H1 (cell line): ENCODE data around the gene ARHGAP26. TPM values are rescaled to one million over a fixed set of nuclear protein-coding genes. Genes with fewer than 3 reads are reported as not detected.

Source experiments
- CTCF ChIA-PET: fragments of 300-600 bp; sonication (Branson Sonifier 250); formaldehyde crosslinking; loops from one replicate; lab custom pipeline; 2021; ENCODE audit not compliant: partially characterized antibody; lab: Charles Lee
- POLR2A ChIA-PET: fragments of 300-600 bp; sonication (Branson Sonifier 250); formaldehyde crosslinking; loops from one replicate; lab custom pipeline; 2021; ENCODE audit warnings: inconsistent platforms; ENCODE audit not compliant: partially characterized antibody; lab: Charles Lee
- DNase-seq, 2 experiments: peaks; one replicate each; pipeline versions ENCODE4 v3.0.0 to v3.0.0-alpha.2; 2010 to 2022; ENCODE audit warnings: low spot score in 2 of 2, low read depth in 1 of 2, mixed read lengths in 1 of 2
- FAIRE-seq: peaks from 2 replicates; lab custom pipeline; 2011; peaks lifted over from hg19 to GRCh38; lab: Jason Lieb, UNC
- H2AFZ ChIP-seq: 2 replicates; pipeline ENCODE4 v1.8.1; 2012; ENCODE audit warnings: low read length, inconsistent platforms
- H2AK5ac ChIP-seq: 2 replicates; pipeline ENCODE4 v1.6.1; 2013; ENCODE audit warnings: low read depth, low read length
- H2BK120ac ChIP-seq: replicated peaks from 2 replicates; pipeline ENCODE3; 2013; ENCODE audit warnings: low read depth, low read length, inconsistent platforms
- H2BK12ac ChIP-seq: 2 replicates; pipeline ENCODE4 v1.6.1; 2013; ENCODE audit warnings: low read depth, low read length
- H2BK15ac ChIP-seq: 2 replicates; pipeline ENCODE4 v1.6.1; 2013; ENCODE audit warnings: low read length
- H2BK20ac ChIP-seq: 2 replicates; pipeline ENCODE4 v1.6.1; 2013; ENCODE audit warnings: low read length
- H2BK5ac ChIP-seq: 2 replicates; pipeline ENCODE4 v1.6.1; 2013; ENCODE audit warnings: low read depth, low read length
- H3K14ac ChIP-seq: 2 replicates; pipeline ENCODE4 v1.6.1; 2013; ENCODE audit warnings: inconsistent platforms; ENCODE audit not compliant: insufficient read length
- H3K18ac ChIP-seq: 2 replicates; pipeline ENCODE4 v1.6.1; 2013; ENCODE audit warnings: low read length; ENCODE audit errors: extremely low read depth
- H3K23ac ChIP-seq: 2 replicates; pipeline ENCODE4 v1.6.1; 2013; ENCODE audit warnings: inconsistent platforms; ENCODE audit not compliant: insufficient read length
- H3K23me2 ChIP-seq: 2 replicates; pipeline ENCODE4 v1.6.1; 2013; ENCODE audit warnings: low read depth, low read length
- H3K27ac ChIP-seq: 2 replicates; pipeline ENCODE4 v1.6.1; 2011; ENCODE audit warnings: low read depth, low read length, inconsistent platforms
- H3K27me3 ChIP-seq, 4 experiments: replicated peaks in 1 of 4; 1 replicate in 1 of 4; 2 replicates in 3 of 4; pipeline versions ENCODE4 v1.6.1 to v1.8.1; 2011 to 2013; ENCODE audit warnings: low read length in 3 of 4, mild to moderate bottlenecking in 3 of 4, inconsistent platforms in 2 of 4, mixed read lengths in 2 of 4, moderate library complexity in 1 of 4; ENCODE audit not compliant: control insufficient read depth in 3 of 4, insufficient read depth in 3 of 4; ENCODE audit errors: extremely low read depth in 1 of 4
- H3K36me3 ChIP-seq, 4 experiments: 2 replicates each; pipeline versions ENCODE4 v1.6.1 to v1.8.1; 2011 to 2013; ENCODE audit warnings: mild to moderate bottlenecking in 4 of 4, low read length in 3 of 4, moderate library complexity in 2 of 4, control low read depth in 1 of 4, inconsistent platforms in 1 of 4; ENCODE audit not compliant: insufficient read depth in 4 of 4, control insufficient read depth in 2 of 4
- H3K4ac ChIP-seq: replicated peaks from 2 replicates; pipeline ENCODE3; 2013; ENCODE audit warnings: low read length, low read depth, mixed read lengths, inconsistent platforms; ENCODE audit not compliant: insufficient read length
- H3K4me1 ChIP-seq, 4 experiments: replicated peaks in 1 of 4; 1 replicate in 1 of 4; 2 replicates in 3 of 4; pipeline versions ENCODE4 v1.6.1 to v1.8.1; 2011 to 2013; ENCODE audit warnings: low read length in 3 of 4, inconsistent platforms in 2 of 4, mixed read lengths in 1 of 4; ENCODE audit not compliant: insufficient read depth in 4 of 4, control insufficient read depth in 3 of 4
- H3K4me2 ChIP-seq, 2 experiments: 2 replicates each; pipeline versions ENCODE4 v1.6.1 to v1.8.1; 2011 to 2013; ENCODE audit warnings: low read depth in 2 of 2, low read length in 2 of 2, control low read depth in 1 of 2, inconsistent platforms in 1 of 2, mild to moderate bottlenecking in 1 of 2; ENCODE audit not compliant: insufficient read depth in 1 of 2
- H3K4me3 ChIP-seq, 4 experiments: fragments of 200-600, 300-600 bp in 1 of 4; sonication (generic), shearing (Covaris generic), sonication (Bioruptor Twin) in 1 of 4; 2 replicates each; pipeline versions ENCODE4 v1.5.1 to v1.8.1; 2011 to 2016; ENCODE audit warnings: low read length in 4 of 4, low read depth in 3 of 4, control low read depth in 2 of 4, inconsistent platforms in 2 of 4, mild to moderate bottlenecking in 2 of 4, mixed read lengths in 1 of 4, moderate library complexity in 1 of 4; ENCODE audit not compliant: insufficient read depth in 2 of 4; ENCODE audit errors: extremely low read depth in 1 of 4
- H3K56ac ChIP-seq: replicated peaks from 2 replicates; pipeline ENCODE3; 2013; ENCODE audit warnings: low read depth, mild to moderate bottlenecking, mixed read lengths, low read length, inconsistent platforms; ENCODE audit not compliant: insufficient read length
- H3K79me1 ChIP-seq: 2 replicates; pipeline ENCODE4 v1.6.1; 2013; ENCODE audit warnings: low read depth, low read length, control low read depth
- H3K79me2 ChIP-seq, 2 experiments: 2 replicates each; pipeline versions ENCODE4 v1.6.1 to v1.8.1; 2012 to 2013; ENCODE audit warnings: low read length in 2 of 2, mild to moderate bottlenecking in 2 of 2, inconsistent platforms in 1 of 2; ENCODE audit not compliant: insufficient read depth in 2 of 2, control insufficient read depth in 1 of 2
- H3K9ac ChIP-seq, 4 experiments: replicated peaks in 1 of 4; 1 replicate in 1 of 4; 2 replicates in 3 of 4; pipeline versions ENCODE4 v1.6.1 to v1.8.1; 2011 to 2013; ENCODE audit warnings: low read depth in 3 of 4, low read length in 3 of 4, control low read depth in 2 of 4, mild to moderate bottlenecking in 2 of 4, moderate library complexity in 2 of 4, inconsistent platforms in 1 of 4; ENCODE audit errors: extremely low read depth in 1 of 4
- H3K9me3 ChIP-seq, 2 experiments: 2 replicates each; pipeline versions ENCODE4 v1.6.1 to v1.8.1; 2012 to 2013; ENCODE audit warnings: mild to moderate bottlenecking in 2 of 2, moderate library complexity in 2 of 2, control low read depth in 1 of 2, inconsistent platforms in 1 of 2, low read depth in 1 of 2, low read length in 1 of 2, mixed read lengths in 1 of 2; ENCODE audit not compliant: insufficient read depth in 2 of 2
- H4K20me1 ChIP-seq, 2 experiments: replicated peaks in 1 of 2; 2 replicates each; pipeline versions ENCODE3 to v1.8.1; 2011 to 2013; ENCODE audit warnings: inconsistent platforms in 2 of 2, low read length in 2 of 2, mild to moderate bottlenecking in 1 of 2; ENCODE audit not compliant: insufficient read depth in 2 of 2, control insufficient read depth in 1 of 2
- H4K5ac ChIP-seq: 2 replicates; pipeline ENCODE4 v1.6.1; 2013; ENCODE audit warnings: low read length, low read depth, mixed read lengths, inconsistent platforms; ENCODE audit not compliant: insufficient read length
- H4K8ac ChIP-seq: 2 replicates; pipeline ENCODE4 v1.8.0; 2013; ENCODE audit warnings: mild to moderate bottlenecking, moderate library complexity, low read length, inconsistent platforms; ENCODE audit not compliant: insufficient read depth; ENCODE audit errors: extremely low read depth
- H4K91ac ChIP-seq: replicated peaks from 2 replicates; pipeline ENCODE3; 2013; ENCODE audit warnings: low read length, mixed read lengths, inconsistent platforms; ENCODE audit not compliant: insufficient read length
- CEBPB ChIP-seq: IDR thresholded peaks from 2 replicates; pipeline ENCODE4 v1.6.1; 2012; ENCODE audit warnings: low read depth, low read length
- E2F6 ChIP-seq: IDR thresholded peaks from 2 replicates; pipeline ENCODE4 v1.6.1; 2012; ENCODE audit warnings: inconsistent platforms
- EP300 ChIP-seq, 2 experiments: IDR thresholded peaks; 1 replicate in 1 of 2; 2 replicates in 1 of 2; pipeline ENCODE4 v1.6.1; 2011 to 2012; ENCODE audit warnings: low read depth in 2 of 2, low read length in 2 of 2, mild to moderate bottlenecking in 2 of 2, borderline replicate concordance in 1 of 2, inconsistent platforms in 1 of 2, moderate library complexity in 1 of 2
- KDM4A ChIP-seq: IDR thresholded peaks from one replicate; pipeline ENCODE4 v1.7.1; 2012; ENCODE audit warnings: low read depth, mild to moderate bottlenecking, moderate library complexity, low read length, inconsistent platforms; ENCODE audit not compliant: severe bottlenecking
- NRF1 ChIP-seq: IDR thresholded peaks from 2 replicates; pipeline ENCODE4 v1.6.1; 2011; ENCODE audit warnings: mild to moderate bottlenecking, low read depth, low read length, improper control_type of control experiment
- WGBS, 2 experiments: shearing (Covaris generic) in 1 of 2; methylation state at CpG; one replicate each; pipeline versions ENCODE4 v1.1.6 to v1.1.7; 2013 to 2015; ENCODE audit warnings: low lambda C conversion rate in 2 of 2, mixed read lengths in 2 of 2, inconsistent platforms in 1 of 2, low coverage in 1 of 2, missing lambda C conversion rate in 1 of 2; ENCODE audit not compliant: insufficient replicate concordance in 2 of 2, insufficient coverage in 1 of 2, insufficient read length in 1 of 2; ENCODE audit errors: extremely low coverage in 1 of 2, missing lambda C conversion rate in 1 of 2; 5-methylcytosine and 5-hydroxymethylcytosine counted together
- polyA plus RNA-seq, 7 experiments: library from polyadenylated mRNA; depleted of rRNA in 3 of 7; stranded (reverse) in 5 of 7; unstranded in 2 of 7; fragments of >200 nt in 5 of 7; fragments of 200-250 nt in 2 of 7; gene quantifications; 1 replicate in 5 of 7; 2 replicates in 1 of 7; 4 replicates in 1 of 7; pipeline versions ENCODE4 v1.2.1 to v1.2.3, GENCODE V29; 2011 to 2013; ENCODE audit warnings: missing spikeins in 2 of 7, mixed read lengths in 2 of 7
- total RNA-seq: library from RNA; stranded (reverse); fragmentation: NEBNext Ultra II Directional; extraction: Animal tissue kit (Norgen Biotek cat#: 25700); gene quantifications from 2 replicates; pipeline ENCODE4 v1.2.1, GENCODE V29; 2021

The ARHGAP26 gene
- total and polyA plus RNA-seq, 2 of the 8 experiments (the other 6 are each of a cell fraction or from before 2014, with no cell fraction given): 7.1 to 24.8 TPM

GRCh38 chr5:142726188-142726731, 43.9 kb upstream of the ARHGAP26 start:
- H4K91ac ChIP-seq: no peak overlapping the region
- H3K56ac ChIP-seq: no peak overlapping the region
- H3K9me3 ChIP-seq: no peaks in the 10 kb centered on the region
- no peaks in the 10 kb centered on the region; a peak in 1 of 7 replicates for H3K27me3 ChIP-seq
- H2BK5ac ChIP-seq: no peak overlapping the region
- peaks cover 0 to 1% of the 10 kb centered on the region in 2 experiments for H4K20me1 ChIP-seq
- H3K27ac ChIP-seq: no peak overlapping the region
- H3K79me2 ChIP-seq: no peaks in the 10 kb centered on the region
- H2BK15ac ChIP-seq: no peak overlapping the region
- no peak overlapping the region for H4K8ac ChIP-seq
- no peak overlapping the region for H3K4ac ChIP-seq
- H2BK120ac ChIP-seq: no peak overlapping the region
- no peak overlapping the region for H2AK5ac ChIP-seq
- no peaks in the 10 kb centered on the region; the same call in 1 of the 2 replicates for H3K23me2 ChIP-seq
- peaks cover 0 to 5% (median 1%) of the 10 kb centered on the region in 4 experiments; a peak in 2 of 7 replicates for H3K4me1 ChIP-seq
- no peak overlapping the region for H3K4me2 ChIP-seq
- H2BK12ac ChIP-seq: no peak overlapping the region
- H3K4me3 ChIP-seq: no peak overlapping the region
- H3K14ac ChIP-seq: no peak overlapping the region
- DNase-seq: no peak
- ChIA-PET CTCF (interaction anchor here (30.9 kb wide), 1 partner anchor 8 kb away, joined by 459 read pairs; no protein-coding TSS in a partner anchor), POLR2A (no interaction called here)
- H3K23ac ChIP-seq: no peak overlapping the region
- no peaks in the 10 kb centered on the region for H3K79me1 ChIP-seq
- H4K5ac ChIP-seq: no peak overlapping the region
- FAIRE-seq: no peak
- H3K18ac ChIP-seq: no peak overlapping the region
- H2AFZ ChIP-seq: no peak overlapping the region
- no peak overlapping the region for H2BK20ac ChIP-seq
- no peak overlapping the region for H3K9ac ChIP-seq
- H3K36me3 ChIP-seq: no peaks in the 10 kb centered on the region; a peak in 1 of 8 replicates
- WGBS, 2 experiments: 89% methylated on average over 2 of the region's 2 CpGs; no CpG with 5 or more reads in 1 of the 2 experiments
- TF ChIP-seq CEBPB (no peak), NRF1 (no peak), E2F6 (no peak), KDM4A (no peak), EP300 (IDR thresholded peaks at IDR 0.05; ENCODE audit: borderline replicate concordance in 1 of 2, low read depth in 2 of 2, low read length in 2 of 2) (no peak)
